Testis (tissue), 3 donors: ENCODE measurements around the gene SLC22A1. TPM values are rescaled to one million over a fixed set of nuclear protein-coding genes. Genes with fewer than 3 reads are reported as not detected.

Experiments used
- DNase-seq: peaks from one replicate; pipeline ENCODE4 v3.0.0-alpha.2; 2019
- H3K27ac ChIP-seq, 2 donors: fragments of 200-600 bp; sonication (generic); one replicate each; pipeline ENCODE4 v1.5.1; 2019
- H3K27me3 ChIP-seq: fragments of 200-600 bp; sonication (generic); one replicate; pipeline ENCODE4 v1.5.1; 2019
- H3K36me3 ChIP-seq: fragments of 200-600 bp; sonication (generic); one replicate; pipeline ENCODE4 v1.5.1; 2017; ENCODE audit warnings: low read depth; ENCODE audit errors: missing control alignments
- H3K4me1 ChIP-seq: fragments of 200-600 bp; sonication (generic); one replicate; pipeline ENCODE4 v1.5.1; 2019
- H3K4me3 ChIP-seq, 2 donors: fragments of 200-600 bp; sonication (generic); one replicate each; pipeline ENCODE4 v1.5.1; 2017 to 2019
- H3K9me3 ChIP-seq: fragments of 200-600 bp; sonication (generic); one replicate; pipeline ENCODE4 v1.5.1; 2017
- POLR2A ChIP-seq: fragments of 450-650 bp; IDR thresholded peaks from one replicate; pipeline ENCODE4 v1.6.1; 2017; ENCODE audit warnings: antibody characterized with exemption, mild to moderate bottlenecking, moderate library complexity
- WGBS, 2 donors: methylation state at CpG; one replicate each; pipeline ENCODE4 v1.1.5; 2018; 5-methylcytosine and 5-hydroxymethylcytosine counted together
- intact Hi-C: fragments of 100-400 bp; cut with DNase I; formaldehyde crosslinking; loops from one replicate; pipeline ENCODE4 v1.15.1; 2023; ENCODE audit warnings: low total_unique reads
- polyA plus RNA-seq: library from polyadenylated mRNA; stranded (reverse); fragments of 350-450 nt; fragmentation: Illumina TruSeq; extraction: RNeasy Lipid Tissue Mini Kit (QIAGEN cat#74804); gene quantifications from one replicate; pipeline ENCODE4 v1.2.3, GENCODE V29; 2014; ENCODE audit warnings: low read depth, low replicate concordance; ENCODE audit not compliant: insufficient read depth
- total RNA-seq, 2 donors: library from RNA; depleted of rRNA; stranded (reverse); fragments of >200 nt; gene quantifications; one replicate each; pipeline ENCODE4 v1.2.3, GENCODE V29; 2016
- TF ChIP-seq, protein P1 (sequence below), 3 experiments: fragments of 450-650 bp in 2 of 3; fragments of 200-600 bp in 1 of 3; sonication (generic) in 1 of 3; IDR thresholded peaks; one replicate each; pipeline ENCODE4 v1.5.1; 2016 to 2019; ENCODE audit warnings: antibody characterized with exemption in 3 of 3, mild to moderate bottlenecking in 2 of 3, moderate library complexity in 1 of 3

The SLC22A1 gene
- total and polyA plus RNA-seq, 3 donors from 2014 or later = 0.90 to 1.7 (median 1.5) TPM

DNA sequence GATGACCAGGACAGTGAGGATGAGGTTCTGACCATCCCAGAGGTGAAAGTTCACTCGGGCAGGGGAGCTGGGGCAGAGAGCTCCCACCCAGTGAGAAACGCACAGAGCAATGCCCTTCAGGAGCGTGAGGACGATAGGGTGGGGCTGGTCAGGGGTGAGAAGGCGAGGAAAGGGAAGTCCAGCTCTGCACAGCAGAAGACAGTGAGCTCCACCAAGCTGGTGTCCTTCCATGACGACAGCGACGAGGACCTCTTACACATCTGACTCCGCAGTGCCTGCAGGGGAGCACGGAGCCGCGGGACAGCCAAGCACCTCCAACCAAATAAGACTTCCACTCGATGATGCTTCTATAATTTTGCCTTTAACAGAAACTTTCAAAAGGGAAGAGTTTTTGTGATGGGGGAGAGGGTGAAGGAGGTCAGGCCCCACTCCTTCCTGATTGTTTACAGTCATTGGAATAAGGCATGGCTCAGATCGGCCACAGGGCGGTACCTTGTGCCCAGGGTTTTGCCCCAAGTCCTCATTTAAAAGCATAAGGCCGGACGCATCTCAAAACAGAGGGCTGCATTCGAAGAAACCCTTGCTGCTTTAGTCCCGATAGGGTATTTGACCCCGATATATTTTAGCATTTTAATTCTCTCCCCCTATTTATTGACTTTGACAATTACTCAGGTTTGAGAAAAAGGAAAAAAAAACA lies 16.6 kb upstream of the SLC22A1 start:
- Histone ChIP-seq H3K4me1 (no peaks in the 10 kb centered on the region), H3K27ac (no peak overlapping the region), H3K4me3 (no peak overlapping the region), H3K36me3 (no peaks in the 10 kb centered on the region), H3K27me3 (no peaks in the 10 kb centered on the region), H3K9me3 (no peaks in the 10 kb centered on the region)
- intact Hi-C loops = no loop called here
- TF ChIP-seq, protein P1, sequence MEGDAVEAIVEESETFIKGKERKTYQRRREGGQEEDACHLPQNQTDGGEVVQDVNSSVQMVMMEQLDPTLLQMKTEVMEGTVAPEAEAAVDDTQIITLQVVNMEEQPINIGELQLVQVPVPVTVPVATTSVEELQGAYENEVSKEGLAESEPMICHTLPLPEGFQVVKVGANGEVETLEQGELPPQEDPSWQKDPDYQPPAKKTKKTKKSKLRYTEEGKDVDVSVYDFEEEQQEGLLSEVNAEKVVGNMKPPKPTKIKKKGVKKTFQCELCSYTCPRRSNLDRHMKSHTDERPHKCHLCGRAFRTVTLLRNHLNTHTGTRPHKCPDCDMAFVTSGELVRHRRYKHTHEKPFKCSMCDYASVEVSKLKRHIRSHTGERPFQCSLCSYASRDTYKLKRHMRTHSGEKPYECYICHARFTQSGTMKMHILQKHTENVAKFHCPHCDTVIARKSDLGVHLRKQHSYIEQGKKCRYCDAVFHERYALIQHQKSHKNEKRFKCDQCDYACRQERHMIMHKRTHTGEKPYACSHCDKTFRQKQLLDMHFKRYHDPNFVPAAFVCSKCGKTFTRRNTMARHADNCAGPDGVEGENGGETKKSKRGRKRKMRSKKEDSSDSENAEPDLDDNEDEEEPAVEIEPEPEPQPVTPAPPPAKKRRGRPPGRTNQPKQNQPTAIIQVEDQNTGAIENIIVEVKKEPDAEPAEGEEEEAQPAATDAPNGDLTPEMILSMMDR (IDR thresholded peaks at IDR 0.05) = no peak
- TF ChIP-seq POLR2A = no peak
- 89 to 95% methylated on average over 20 of the region's 20 CpGs for whole genome bisulfite sequencing, 2 donors
- no peak for DNase-seq

DNA sequence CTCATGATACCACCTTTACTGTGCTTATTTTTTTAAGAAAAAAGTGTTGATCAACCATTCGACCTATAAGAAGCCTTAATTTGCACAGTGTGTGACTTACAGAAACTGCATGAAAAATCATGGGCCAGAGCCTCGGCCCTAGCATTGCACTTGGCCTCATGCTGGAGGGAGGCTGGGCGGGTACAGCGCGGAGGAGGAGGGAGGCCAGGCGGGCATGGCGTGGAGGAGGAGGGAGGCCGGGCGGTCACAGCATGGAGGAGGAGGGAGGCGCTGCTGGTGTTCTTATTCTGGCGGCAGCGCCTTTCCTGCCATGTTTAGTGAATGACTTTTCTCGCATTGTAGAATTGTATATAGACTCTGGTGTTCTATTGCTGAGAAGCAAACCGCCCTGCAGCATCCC lies 15.6 kb upstream of the SLC22A1 start:
- no peaks in the 10 kb centered on the region for H3K9me3 ChIP-seq
- TF ChIP-seq, protein P1 (IDR thresholded peaks at IDR 0.05) = no peak
- no peak for TF ChIP-seq POLR2A
- no peaks in the 10 kb centered on the region for H3K27me3 ChIP-seq
- H3K27ac ChIP-seq = no peak overlapping the region
- intact Hi-C loops = no loop called here
- H3K4me1 ChIP-seq = no peaks in the 10 kb centered on the region
- H3K4me3 ChIP-seq = no peak overlapping the region
- WGBS, 2 donors = 94 to 95% methylated on average over 14 of the region's 14 CpGs
- DNase-seq = no peak
- H3K36me3 ChIP-seq = no peaks in the 10 kb centered on the region

DNA sequence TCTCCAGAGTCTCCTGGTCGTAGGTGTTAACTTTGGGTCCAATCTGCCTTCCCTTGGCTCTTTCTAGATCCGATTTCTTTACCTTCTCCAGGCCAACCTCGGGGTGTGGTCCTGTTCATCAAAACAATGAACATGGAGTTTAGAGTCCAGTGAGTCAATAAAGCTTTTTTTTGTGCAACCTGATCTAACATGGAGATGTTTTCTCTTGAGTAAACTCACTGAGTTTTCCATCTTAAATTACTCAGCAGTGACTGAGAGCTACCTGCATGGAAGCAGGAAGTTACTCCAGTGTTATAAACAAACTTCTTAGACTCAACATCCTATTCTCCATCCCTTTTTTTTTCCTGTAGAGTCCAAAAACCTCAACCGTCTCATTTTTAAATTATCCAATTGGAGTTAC lies 14.9 kb upstream of the SLC22A1 start:
- TF ChIP-seq, protein P1 (IDR thresholded peaks at IDR 0.05) = no peak
- no peak for TF ChIP-seq POLR2A
- Histone ChIP-seq H3K36me3 (no peaks in the 10 kb centered on the region), H3K4me1 (no peaks in the 10 kb centered on the region), H3K27ac (no peak overlapping the region), H3K27me3 (no peaks in the 10 kb centered on the region), H3K9me3 (no peaks in the 10 kb centered on the region), H3K4me3 (no peak overlapping the region)
- no peak for DNase-seq
- 89 to 94% methylated on average over 4 of the region's 4 CpGs for WGBS, 2 donors
- intact Hi-C loops = no loop called here

DNA sequence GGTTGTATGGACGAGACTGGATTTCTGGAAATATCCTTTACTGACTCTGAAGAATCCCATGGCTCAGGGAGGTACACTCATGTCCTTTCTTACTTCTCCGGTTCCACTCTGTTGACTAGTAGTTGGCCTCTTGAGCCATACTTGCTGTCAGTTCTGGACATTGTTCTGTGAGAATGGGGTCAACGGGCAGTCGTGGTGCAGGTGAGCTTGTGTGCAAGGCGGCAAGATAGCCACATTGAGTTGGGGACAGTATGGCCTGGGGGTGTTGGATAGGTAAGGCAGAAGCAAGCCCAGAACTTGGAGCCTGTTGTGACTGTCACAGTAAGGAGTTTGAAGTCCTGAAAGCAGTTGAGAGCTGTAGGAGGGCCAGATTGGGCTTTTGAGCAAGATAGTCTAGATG lies 13.5 kb upstream of the SLC22A1 start:
- H3K9me3 ChIP-seq = no peaks in the 10 kb centered on the region
- no peak overlapping the region for H3K4me3 ChIP-seq
- H3K36me3 ChIP-seq = no peaks in the 10 kb centered on the region
- 99 to 100% methylated on average over 5 of the region's 5 CpGs for WGBS, 2 donors
- H3K4me1 ChIP-seq = no peaks in the 10 kb centered on the region
- no peaks in the 10 kb centered on the region for H3K27me3 ChIP-seq
- DNase-seq = no peak
- TF ChIP-seq POLR2A = no peak
- TF ChIP-seq, protein P1 (IDR thresholded peaks at IDR 0.05) = no peak
- intact Hi-C loops = no loop called here
- H3K27ac ChIP-seq = no peak overlapping the region

DNA sequence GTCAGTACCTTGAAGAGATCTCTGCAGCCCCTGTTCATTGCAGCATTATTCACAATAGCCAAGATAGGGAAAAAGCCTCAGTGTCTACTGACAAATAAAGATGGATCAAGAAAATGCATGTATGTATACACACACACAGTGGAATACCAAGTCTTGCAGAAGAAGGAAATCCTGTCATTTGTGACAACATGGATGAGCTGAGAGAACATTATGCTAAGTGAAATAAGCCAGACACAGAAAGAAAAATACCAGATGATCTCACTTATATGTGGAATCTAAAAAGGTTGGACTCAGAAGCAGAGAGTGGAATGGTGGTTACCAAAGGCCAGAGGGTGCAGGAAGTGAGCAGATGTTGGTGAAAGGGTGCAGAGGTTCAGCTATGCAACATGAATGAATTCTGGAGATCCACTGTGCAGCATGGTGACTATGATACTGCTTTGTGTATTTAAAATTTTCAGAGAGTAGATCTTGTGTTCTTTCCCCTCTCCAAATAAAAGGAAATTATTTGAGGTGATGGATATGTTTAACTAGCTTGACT lies 11.0 kb upstream of the SLC22A1 start:
- H3K27ac ChIP-seq = no peak overlapping the region
- no peaks in the 10 kb centered on the region for H3K36me3 ChIP-seq
- no peaks in the 10 kb centered on the region for H3K9me3 ChIP-seq
- no peak for TF ChIP-seq POLR2A
- TF ChIP-seq, protein P1 (IDR thresholded peaks at IDR 0.05) = no peak
- no peaks in the 10 kb centered on the region for H3K27me3 ChIP-seq
- intact Hi-C loops = no loop called here
- H3K4me1 ChIP-seq = no peaks in the 10 kb centered on the region
- H3K4me3 ChIP-seq = no peak overlapping the region
- no peak for DNase-seq
